ENCODE data around the gene CCDC88C.
"Not testable (repeated sequence)": the region's sequence is repeated elsewhere in the genome, so short reads cannot be mapped to it uniquely, and the experiment has no call there.

Gene CCDC88C

DNA sequence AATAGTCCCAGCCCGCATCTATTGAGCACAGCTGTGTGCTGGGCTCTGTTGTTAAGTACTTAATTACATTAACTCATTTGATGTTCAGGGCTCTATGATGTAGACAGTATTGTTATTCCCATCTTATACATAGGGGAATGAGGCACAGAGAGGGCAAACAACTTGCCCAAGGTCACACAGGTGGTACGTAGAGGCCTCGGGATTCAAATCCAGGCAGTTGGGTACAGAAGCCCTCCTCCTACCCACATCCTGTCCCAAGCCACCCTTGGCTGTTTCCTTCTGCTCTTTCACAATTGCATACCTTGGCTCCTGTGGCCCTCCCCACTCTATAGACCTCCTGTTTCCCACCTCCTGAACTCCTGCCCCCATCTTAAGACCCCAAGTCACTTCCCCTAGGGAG, 163.2 kb downstream of the CCDC88C start:
- no peaks in the 10 kb centered on the region for H3K27me3 ChIP-seq (ENCODE audit: control insufficient read depth, insufficient read depth, low read length)
- no peak overlapping the region for H3K27ac ChIP-seq (ENCODE audit: low read depth, low read length)
- peaks cover 14% of the 10 kb centered on the region for H3K4me1 ChIP-seq (ENCODE audit: control insufficient read depth, insufficient read depth, low read length)
- H3K4me3 ChIP-seq (ENCODE audit: low read length): no peak overlapping the region
- no peak overlapping the region for H3K9ac ChIP-seq (ENCODE audit: low read length)
- H3K36me3 ChIP-seq (ENCODE audit: control insufficient read depth, insufficient read depth, low read length): no peaks in the 10 kb centered on the region

DNA sequence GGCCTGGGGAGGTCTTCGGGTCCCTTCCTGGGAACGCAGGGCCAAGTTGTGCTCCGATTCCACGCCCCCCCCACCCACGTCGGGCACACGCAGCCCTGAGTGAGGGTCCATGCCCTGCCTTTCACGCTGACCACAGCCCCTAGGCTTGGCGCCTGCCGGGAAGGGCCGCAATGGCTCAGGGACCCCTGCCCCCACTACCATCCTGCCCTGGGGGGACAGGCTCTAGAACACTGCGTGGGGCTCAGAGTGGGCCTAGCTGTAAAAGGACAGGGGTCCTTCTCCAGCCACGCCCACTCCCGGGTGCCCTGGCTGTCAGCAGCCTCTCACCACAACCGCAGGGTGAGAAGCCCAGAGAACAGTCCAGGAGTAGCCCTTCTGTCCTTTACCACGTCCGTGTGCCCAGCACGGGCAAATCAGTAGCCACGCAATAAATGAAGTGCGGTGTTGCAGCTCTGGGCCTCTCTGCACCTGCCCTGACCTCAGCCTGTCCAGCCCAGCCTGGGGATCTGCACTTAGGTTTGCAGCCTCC, 163.8 kb downstream of the CCDC88C start:
- Histone ChIP-seq H3K4me1 (ENCODE audit: control insufficient read depth, insufficient read depth, low read length) (peaks cover 14% of the 10 kb centered on the region), H3K27me3 (ENCODE audit: control insufficient read depth, insufficient read depth, low read length) (no peaks in the 10 kb centered on the region), H3K9ac (ENCODE audit: low read length) (no peak overlapping the region), H3K27ac (ENCODE audit: low read depth, low read length) (no peak overlapping the region), H3K36me3 (ENCODE audit: control insufficient read depth, insufficient read depth, low read length) (no peaks in the 10 kb centered on the region), H3K4me3 (ENCODE audit: low read length) (peak overlapping the region; percentile 71)

DNA sequence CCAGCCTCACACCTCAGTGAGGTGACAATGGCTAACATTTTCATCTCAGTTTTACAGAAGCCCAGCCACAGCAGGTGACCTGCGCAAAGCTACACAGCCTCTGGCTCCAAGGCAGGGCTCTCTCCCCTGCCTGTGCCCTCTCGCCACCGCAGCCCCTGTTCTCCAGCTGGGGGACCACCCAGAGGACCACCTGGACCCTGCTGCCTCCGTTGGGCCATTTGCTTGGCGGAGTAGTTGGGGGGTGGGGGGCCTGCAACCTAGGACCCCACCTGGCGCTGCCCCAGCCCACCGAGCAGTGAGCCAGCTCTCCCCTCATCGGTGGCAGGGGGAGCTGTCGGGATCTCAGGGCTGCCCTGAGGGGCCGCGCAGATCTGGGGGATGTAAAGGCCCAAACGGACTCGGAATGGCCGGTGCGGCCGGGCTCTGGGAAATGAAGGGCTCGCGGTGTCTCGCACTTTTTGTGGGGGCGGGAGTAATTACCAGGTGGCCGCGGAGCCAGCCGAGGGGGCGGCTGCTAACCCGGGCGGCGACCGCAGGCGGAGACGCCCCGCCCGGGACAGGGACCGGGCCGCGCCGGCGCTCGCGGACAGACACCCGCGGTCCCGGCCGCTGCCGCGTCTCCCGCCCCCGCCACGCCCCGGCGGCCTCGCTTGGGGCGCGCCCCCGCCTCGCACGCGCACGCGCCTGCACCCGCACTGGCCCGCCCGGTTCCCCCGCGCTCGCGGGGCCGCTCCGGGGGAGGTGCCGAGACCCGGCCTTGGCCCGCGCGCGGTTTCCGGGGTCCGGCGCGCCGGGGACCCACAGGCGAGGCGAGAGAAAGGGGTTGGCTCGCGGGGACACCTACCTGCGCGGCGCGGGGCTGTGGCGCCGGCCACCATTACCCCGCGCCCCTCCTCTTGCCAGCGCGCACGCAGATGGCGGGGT, 164.5 kb downstream of the CCDC88C start:
- Histone ChIP-seq H3K36me3 (ENCODE audit: control insufficient read depth, insufficient read depth, low read length) (no peaks in the 10 kb centered on the region), H3K27ac (ENCODE audit: low read depth, low read length) (no peak overlapping the region), H3K9ac (ENCODE audit: low read length) (no peak overlapping the region), H3K27me3 (ENCODE audit: control insufficient read depth, insufficient read depth, low read length) (no peaks in the 10 kb centered on the region), H3K4me1 (ENCODE audit: control insufficient read depth, insufficient read depth, low read length) (peaks cover 14% of the 10 kb centered on the region), H3K4me3 (ENCODE audit: low read length) (peak overlapping the region; percentile 71)

DNA sequence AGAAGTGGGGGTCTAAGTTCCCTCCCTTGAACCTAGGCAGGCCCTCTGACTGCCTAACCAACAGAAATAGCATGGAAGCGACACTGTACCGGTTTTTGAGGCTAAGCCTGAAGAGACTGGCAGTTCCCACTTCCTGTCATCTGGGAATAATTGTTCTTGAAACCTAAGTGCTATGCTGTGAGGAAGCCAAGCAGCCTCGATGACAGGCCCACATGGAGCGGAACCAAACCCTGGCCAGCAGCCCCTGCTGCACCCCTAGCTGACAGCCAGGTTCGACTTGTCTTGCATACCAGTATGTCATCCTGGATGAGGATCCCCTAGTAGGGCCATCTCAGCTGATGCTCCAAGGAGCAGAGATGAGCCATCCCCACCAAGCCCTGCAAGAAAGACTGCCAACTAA, 166.7 kb downstream of the CCDC88C start:
- Histone ChIP-seq H3K4me1 (ENCODE audit: control insufficient read depth, insufficient read depth, low read length) (peaks cover 4% of the 10 kb centered on the region), H3K9ac (ENCODE audit: low read length) (no peak overlapping the region), H3K27ac (ENCODE audit: low read depth, low read length) (no peak overlapping the region), H3K4me3 (ENCODE audit: low read length) (no peak overlapping the region), H3K27me3 (ENCODE audit: control insufficient read depth, insufficient read depth, low read length) (no peaks in the 10 kb centered on the region), H3K36me3 (ENCODE audit: control insufficient read depth, insufficient read depth, low read length) (no peaks in the 10 kb centered on the region)

DNA sequence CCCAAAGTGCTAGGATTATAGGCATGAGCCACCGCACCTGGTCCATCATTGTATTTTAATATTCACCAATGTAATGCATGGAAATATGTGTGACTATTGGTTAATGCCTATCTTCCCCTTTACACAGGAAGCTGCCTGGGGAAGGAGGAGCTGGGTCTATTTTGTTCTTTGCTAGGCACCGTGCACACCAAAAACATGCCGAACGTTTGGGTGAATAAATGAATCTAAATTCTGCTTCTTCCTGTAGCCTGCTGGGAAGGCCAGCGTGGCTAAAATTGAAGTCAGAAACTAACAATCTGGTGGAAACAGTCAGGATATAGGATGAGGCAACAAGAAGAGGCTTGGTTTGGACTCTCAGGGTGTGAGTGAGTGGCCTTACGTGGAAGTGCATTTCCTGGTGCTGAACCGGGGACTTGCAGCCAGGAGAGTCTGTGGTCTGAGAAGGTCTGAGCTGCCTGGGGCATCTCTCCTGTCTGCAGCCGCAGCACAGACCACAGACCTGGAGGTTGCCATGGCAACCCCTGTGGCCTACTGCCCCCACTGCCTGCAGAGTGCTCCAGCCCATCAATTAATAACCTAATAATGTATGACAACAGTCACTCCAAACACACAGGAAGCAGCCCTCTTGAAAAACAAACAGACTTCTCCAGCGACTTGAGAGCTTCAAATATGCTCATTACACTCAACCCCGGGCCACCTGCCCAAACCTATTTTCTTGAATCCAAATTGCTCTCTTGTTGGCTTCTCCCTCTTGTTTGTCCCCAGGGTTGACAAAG, 167.6 kb downstream of the CCDC88C start:
- H3K27ac ChIP-seq (ENCODE audit: low read depth, low read length): no peak overlapping the region
- no peak overlapping the region for H3K4me3 ChIP-seq (ENCODE audit: low read length)
- no peaks in the 10 kb centered on the region for H3K36me3 ChIP-seq (ENCODE audit: control insufficient read depth, insufficient read depth, low read length)
- peaks cover 4% of the 10 kb centered on the region for H3K4me1 ChIP-seq (ENCODE audit: control insufficient read depth, insufficient read depth, low read length)
- H3K9ac ChIP-seq (ENCODE audit: low read length): no peak overlapping the region
- H3K27me3 ChIP-seq (ENCODE audit: control insufficient read depth, insufficient read depth, low read length): no peaks in the 10 kb centered on the region

DNA sequence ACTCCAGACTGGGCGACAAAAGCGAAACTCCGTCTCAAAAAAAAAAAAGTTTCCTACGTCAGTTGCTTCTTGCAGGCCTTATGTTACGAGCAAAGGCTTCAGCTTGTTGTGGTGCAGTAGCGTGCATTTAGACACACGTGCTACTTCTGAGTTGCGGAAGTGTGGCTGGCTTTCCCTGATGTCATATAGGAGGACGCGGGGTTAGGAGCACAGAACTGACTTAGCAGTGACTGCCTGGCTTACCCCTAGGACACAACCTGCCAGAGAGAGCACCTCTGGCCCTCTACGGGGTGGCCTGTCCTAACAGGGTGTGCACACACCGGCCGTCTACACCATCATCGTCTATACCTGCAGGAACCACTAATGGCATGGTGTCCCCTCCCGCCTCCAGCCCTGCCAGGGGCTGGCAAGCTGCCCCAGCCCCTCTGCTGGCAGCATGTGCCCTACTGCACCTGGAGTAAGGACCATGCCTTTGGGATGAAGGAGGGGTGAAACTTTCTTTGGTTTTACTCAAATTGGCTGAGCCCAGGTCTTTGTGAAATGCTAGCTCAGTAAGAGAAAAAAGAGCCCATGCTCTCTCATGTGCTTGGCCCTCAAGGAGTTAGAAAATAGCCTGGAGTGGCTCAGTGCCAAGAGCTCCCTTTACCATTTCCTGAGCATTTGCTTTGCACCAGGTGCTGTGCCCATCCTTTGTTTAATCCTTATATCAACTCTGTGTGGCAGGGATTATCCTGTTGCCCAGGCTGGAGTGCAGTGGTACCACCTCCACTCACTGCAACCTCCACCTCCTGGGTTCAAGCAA, 171.4 kb downstream of the CCDC88C start:
- no peak overlapping the region for H3K9ac ChIP-seq (ENCODE audit: low read length)
- no peak overlapping the region for H3K4me3 ChIP-seq (ENCODE audit: low read length)
- H3K27ac ChIP-seq (ENCODE audit: low read depth, low read length): no peak overlapping the region
- H3K4me1 ChIP-seq (ENCODE audit: control insufficient read depth, insufficient read depth, low read length): no peaks in the 10 kb centered on the region
- H3K36me3 ChIP-seq (ENCODE audit: control insufficient read depth, insufficient read depth, low read length): no peaks in the 10 kb centered on the region
- no peaks in the 10 kb centered on the region for H3K27me3 ChIP-seq (ENCODE audit: control insufficient read depth, insufficient read depth, low read length)

DNA sequence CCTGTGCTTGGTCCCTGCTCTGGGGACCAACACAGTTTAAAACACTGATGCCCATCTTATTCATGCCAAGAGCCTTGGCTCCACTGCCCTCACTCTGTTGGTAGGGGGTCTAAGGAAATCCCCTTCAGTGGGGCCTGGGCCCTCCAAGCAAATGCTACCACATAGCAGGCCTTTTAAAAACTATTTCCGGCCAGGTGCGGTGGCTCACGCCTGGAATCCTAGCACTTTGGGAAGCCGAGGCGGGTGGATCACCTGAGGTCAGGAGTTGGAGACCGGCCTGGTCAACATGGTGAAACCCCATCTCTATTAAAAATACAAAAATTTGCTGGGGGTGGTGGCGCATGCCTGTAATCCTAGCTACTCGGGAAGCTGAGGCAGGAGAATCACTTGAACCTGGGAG, 172.0 kb downstream of the CCDC88C start:
- not testable (repeated sequence) for H3K36me3 ChIP-seq (ENCODE audit: control insufficient read depth, insufficient read depth, low read length); H3K27ac ChIP-seq (ENCODE audit: low read depth, low read length); H3K27me3 ChIP-seq (ENCODE audit: control insufficient read depth, insufficient read depth, low read length); H3K4me1 ChIP-seq (ENCODE audit: control insufficient read depth, insufficient read depth, low read length); H3K9ac ChIP-seq (ENCODE audit: low read length); H3K4me3 ChIP-seq (ENCODE audit: low read length)

DNA sequence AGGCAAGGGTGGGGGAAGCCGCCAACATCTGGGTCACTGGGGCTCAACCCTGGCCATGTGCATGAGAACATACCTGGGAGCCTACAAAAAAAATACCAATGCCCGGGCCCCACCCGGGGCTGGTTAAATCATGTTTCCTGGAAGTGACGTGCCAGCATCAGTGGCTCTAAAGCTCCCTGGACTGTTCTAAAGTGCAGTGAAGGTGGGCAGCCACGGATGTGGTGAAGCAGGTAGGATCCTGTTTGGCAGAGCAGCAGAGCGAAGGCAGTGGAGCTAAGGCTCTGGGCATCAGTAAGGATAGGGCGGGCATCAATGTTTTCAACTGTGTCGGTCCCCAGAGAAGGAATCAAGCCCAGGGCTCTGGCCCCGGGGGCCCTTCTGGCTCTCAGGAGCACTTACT, 172.6 kb downstream of the CCDC88C start:
- Histone ChIP-seq H3K27me3 (ENCODE audit: control insufficient read depth, insufficient read depth, low read length) (no peaks in the 10 kb centered on the region), H3K27ac (ENCODE audit: low read depth, low read length) (no peak overlapping the region), H3K4me3 (ENCODE audit: low read length) (peak overlapping the region; percentile 1), H3K4me1 (ENCODE audit: control insufficient read depth, insufficient read depth, low read length) (no peaks in the 10 kb centered on the region), H3K9ac (ENCODE audit: low read length) (no peak overlapping the region), H3K36me3 (ENCODE audit: control insufficient read depth, insufficient read depth, low read length) (no peaks in the 10 kb centered on the region)

DNA sequence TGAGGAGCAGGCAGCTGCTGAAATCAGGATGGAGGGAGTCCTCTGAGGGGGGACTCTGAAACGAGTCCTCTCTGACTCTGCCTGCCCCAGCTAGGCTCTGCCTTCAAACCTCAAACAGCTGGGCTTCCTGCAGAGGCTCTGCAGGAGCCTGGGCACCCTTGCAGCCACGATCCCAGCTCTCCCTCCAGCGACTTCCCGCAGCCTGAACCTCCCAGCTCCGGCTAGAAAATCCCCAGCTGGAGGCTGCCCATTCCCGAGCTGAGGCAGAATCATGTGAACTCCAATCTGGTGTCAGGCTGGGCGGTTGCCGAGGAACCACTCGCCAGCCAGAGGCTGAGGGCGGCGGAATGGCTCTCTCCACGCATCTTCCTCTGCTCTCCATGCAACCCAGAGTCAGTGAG, 173.1 kb downstream of the CCDC88C start, which contains the start of gene GPR68:
Gene GPR68, minus strand, starts transcription at position 204 of the 401 bp plus-strand sequence. CDS start 9,654 bp downstream, outside the sequence.
- H3K27me3 ChIP-seq (ENCODE audit: control insufficient read depth, insufficient read depth, low read length): no peaks in the 10 kb centered on the region
- peak within 1 kb of the TSS; percentile 1 for H3K4me3 ChIP-seq (ENCODE audit: low read length)
- H3K27ac ChIP-seq (ENCODE audit: low read depth, low read length): no peak within 1 kb of the TSS
- H3K4me1 ChIP-seq (ENCODE audit: control insufficient read depth, insufficient read depth, low read length): no peaks in the 10 kb centered on the region
- H3K36me3 ChIP-seq (ENCODE audit: control insufficient read depth, insufficient read depth, low read length): no peaks in the 10 kb centered on the region
- no peak within 1 kb of the TSS for H3K9ac ChIP-seq (ENCODE audit: low read length)

DNA sequence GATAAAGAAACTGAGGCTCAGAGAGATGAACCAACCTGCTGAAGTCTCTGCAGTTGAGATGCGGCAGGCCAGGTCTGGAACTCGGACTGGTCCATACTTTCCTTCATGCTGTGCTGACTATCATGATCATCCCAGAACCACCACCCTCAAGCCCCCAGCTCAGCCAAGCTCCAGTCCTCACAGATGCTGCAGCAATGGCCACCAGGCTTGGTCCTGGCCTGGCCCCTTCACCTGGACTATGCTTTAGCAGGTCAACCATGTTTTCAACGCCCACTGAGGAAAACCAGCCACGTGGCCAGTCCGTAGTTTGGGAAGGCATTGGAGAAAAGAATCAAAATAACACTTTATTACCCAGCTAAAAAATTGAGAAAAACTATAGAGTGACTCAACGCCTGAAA, 174.5 kb downstream of the CCDC88C start:
- H3K9ac ChIP-seq (ENCODE audit: low read length): no peak overlapping the region
- no peaks in the 10 kb centered on the region for H3K4me1 ChIP-seq (ENCODE audit: control insufficient read depth, insufficient read depth, low read length)
- no peak overlapping the region for H3K27ac ChIP-seq (ENCODE audit: low read depth, low read length)
- no peaks in the 10 kb centered on the region for H3K36me3 ChIP-seq (ENCODE audit: control insufficient read depth, insufficient read depth, low read length)
- no peak overlapping the region for H3K4me3 ChIP-seq (ENCODE audit: low read length)
- H3K27me3 ChIP-seq (ENCODE audit: control insufficient read depth, insufficient read depth, low read length): no peaks in the 10 kb centered on the region

DNA sequence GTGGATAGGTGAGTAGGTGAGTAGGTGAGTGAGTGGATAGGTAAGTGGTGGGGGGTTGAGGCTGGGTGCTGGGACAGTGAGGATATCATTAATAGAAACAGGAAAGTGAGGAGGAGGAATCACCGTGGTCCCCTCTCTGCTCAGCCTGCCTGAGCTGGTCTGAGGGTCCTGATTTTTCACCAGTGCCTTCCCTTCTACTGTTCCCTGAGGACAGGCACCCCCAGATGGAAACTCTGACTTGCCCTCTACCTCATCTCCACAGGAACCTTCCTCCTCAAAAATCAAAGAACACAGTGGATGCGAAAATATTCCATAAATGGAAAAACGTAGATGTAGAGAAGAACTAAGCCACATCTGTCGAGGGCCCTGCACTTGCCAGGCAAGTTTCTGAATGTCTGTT, 175.0 kb downstream of the CCDC88C start:
- Histone ChIP-seq H3K4me3 (ENCODE audit: low read length) (no peak overlapping the region), H3K36me3 (ENCODE audit: control insufficient read depth, insufficient read depth, low read length) (no peaks in the 10 kb centered on the region), H3K4me1 (ENCODE audit: control insufficient read depth, insufficient read depth, low read length) (no peaks in the 10 kb centered on the region), H3K27me3 (ENCODE audit: control insufficient read depth, insufficient read depth, low read length) (no peaks in the 10 kb centered on the region), H3K27ac (ENCODE audit: low read depth, low read length) (no peak overlapping the region), H3K9ac (ENCODE audit: low read length) (no peak overlapping the region)

DNA sequence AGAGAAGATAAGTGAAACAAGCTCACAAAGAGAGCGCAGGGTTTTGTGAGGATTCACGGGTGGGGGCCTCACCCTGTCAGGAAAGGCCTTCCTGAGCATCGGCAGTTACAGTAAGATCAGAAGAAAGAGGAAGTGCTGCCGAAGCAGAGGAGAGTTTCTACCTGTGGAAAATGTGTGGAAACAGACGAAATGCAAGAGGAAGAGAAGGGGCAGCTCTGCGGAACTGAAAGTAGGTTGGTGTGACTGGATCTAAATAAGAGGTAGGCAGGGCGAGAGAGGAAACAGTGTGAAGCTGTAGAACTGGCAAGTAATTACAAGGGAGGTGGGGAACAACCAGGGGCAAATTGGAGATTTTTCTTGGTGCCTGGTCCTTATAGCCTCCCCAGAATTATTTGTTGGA, 175.8 kb downstream of the CCDC88C start:
- no peaks in the 10 kb centered on the region for H3K36me3 ChIP-seq (ENCODE audit: control insufficient read depth, insufficient read depth, low read length)
- H3K9ac ChIP-seq (ENCODE audit: low read length): no peak overlapping the region
- H3K27ac ChIP-seq (ENCODE audit: low read depth, low read length): no peak overlapping the region
- no peaks in the 10 kb centered on the region for H3K4me1 ChIP-seq (ENCODE audit: control insufficient read depth, insufficient read depth, low read length)
- H3K4me3 ChIP-seq (ENCODE audit: low read length): peak overlapping the region; percentile 32
- no peaks in the 10 kb centered on the region for H3K27me3 ChIP-seq (ENCODE audit: control insufficient read depth, insufficient read depth, low read length)

Data from rectal smooth muscle tissue (tissue), 1 donor.